Mesothelial cell of epicardium (in vitro differentiated cells): ENCODE measurements around the gene GRIN3A. TPM values are rescaled to one million over a fixed set of nuclear protein-coding genes. Genes with fewer than 3 reads are reported as not detected.

ENCODE experiments used
- DNase-seq, 2 experiments: peaks; one replicate each; pipeline ENCODE4 v3.0.0; 2021; ENCODE audit warnings: low spot score in 2 of 2; ENCODE audit not compliant: unreplicated experiment in 2 of 2
- H3K27ac Mint-ChIP-seq: 2 replicates; pipeline ENCODE4 v1.8.0; 2021; ENCODE audit warnings: mixed read lengths
- H3K27me3 Mint-ChIP-seq: 2 replicates; pipeline ENCODE4 v1.8.0; 2021; ENCODE audit warnings: low read depth, mixed read lengths
- H3K36me3 Mint-ChIP-seq: 2 replicates; pipeline ENCODE4 v1.8.0; 2021; ENCODE audit warnings: mixed read lengths
- H3K4me1 Mint-ChIP-seq: 2 replicates; pipeline ENCODE4 v1.8.0; 2021; ENCODE audit warnings: mixed read lengths
- H3K4me3 Mint-ChIP-seq: 2 replicates; pipeline ENCODE4 v1.8.0; 2021; ENCODE audit warnings: mild to moderate bottlenecking, moderate library complexity, mixed read lengths
- H3K9me3 Mint-ChIP-seq: 2 replicates; pipeline ENCODE4 v1.8.0; 2021; ENCODE audit warnings: mixed read lengths
- total RNA-seq: library from RNA; stranded (reverse); gene quantifications from 3 replicates; pipeline ENCODE4 v1.2.1, GENCODE V29; 2021
- TF ChIP-seq, protein P1 (sequence below): fragments of 200-600 bp; sonication (generic); IDR thresholded peaks from one replicate; pipeline ENCODE4 v1.5.0; 2021; ENCODE audit warnings: antibody characterized with exemption; ENCODE audit not compliant: unreplicated experiment

GRIN3A gene
- total RNA-seq, 1 donor from 2014 or later: 3.0 TPM

DNA sequence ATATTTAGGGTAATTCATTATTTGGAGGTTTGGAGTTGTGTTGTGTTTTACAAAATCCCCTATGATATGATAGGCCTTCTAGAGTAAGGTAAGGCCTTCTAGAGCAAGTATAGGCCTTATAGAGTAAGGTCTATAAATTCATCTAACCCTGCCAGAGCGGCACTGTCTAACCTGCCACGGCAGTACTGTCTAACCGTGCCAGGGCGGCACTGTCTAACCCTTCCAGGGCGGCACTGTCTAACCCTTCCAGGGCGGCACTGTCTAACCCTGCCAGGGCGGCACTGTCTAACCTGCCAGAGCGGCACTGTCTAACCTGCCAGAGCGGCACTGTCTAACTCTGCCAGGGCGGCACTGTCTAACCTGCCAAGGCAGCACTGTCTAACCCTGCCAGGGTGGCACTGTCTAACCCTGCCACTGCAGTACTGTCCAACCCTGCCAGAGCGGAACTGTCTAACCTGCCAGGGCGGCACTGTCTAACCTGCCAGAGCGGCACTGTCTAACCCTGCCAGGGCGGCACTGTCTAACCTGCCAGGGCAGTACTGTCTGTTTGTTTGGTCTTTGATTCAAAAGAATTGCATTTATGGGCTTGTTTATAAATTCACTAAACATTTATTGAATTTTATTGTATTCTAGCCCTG, 195.2 kb downstream of the GRIN3A start:
- TF ChIP-seq, protein P1, sequence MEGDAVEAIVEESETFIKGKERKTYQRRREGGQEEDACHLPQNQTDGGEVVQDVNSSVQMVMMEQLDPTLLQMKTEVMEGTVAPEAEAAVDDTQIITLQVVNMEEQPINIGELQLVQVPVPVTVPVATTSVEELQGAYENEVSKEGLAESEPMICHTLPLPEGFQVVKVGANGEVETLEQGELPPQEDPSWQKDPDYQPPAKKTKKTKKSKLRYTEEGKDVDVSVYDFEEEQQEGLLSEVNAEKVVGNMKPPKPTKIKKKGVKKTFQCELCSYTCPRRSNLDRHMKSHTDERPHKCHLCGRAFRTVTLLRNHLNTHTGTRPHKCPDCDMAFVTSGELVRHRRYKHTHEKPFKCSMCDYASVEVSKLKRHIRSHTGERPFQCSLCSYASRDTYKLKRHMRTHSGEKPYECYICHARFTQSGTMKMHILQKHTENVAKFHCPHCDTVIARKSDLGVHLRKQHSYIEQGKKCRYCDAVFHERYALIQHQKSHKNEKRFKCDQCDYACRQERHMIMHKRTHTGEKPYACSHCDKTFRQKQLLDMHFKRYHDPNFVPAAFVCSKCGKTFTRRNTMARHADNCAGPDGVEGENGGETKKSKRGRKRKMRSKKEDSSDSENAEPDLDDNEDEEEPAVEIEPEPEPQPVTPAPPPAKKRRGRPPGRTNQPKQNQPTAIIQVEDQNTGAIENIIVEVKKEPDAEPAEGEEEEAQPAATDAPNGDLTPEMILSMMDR: no peak
- Mint-ChIP-seq H3K4me1 (no peaks in the 10 kb centered on the region), H3K27ac (no peak overlapping the region), H3K36me3 (peaks cover 37% of the 10 kb centered on the region), H3K4me3 (no peak overlapping the region), H3K9me3 (no peaks in the 10 kb centered on the region), H3K27me3 (no peaks in the 10 kb centered on the region)
- no peak for DNase-seq

DNA sequence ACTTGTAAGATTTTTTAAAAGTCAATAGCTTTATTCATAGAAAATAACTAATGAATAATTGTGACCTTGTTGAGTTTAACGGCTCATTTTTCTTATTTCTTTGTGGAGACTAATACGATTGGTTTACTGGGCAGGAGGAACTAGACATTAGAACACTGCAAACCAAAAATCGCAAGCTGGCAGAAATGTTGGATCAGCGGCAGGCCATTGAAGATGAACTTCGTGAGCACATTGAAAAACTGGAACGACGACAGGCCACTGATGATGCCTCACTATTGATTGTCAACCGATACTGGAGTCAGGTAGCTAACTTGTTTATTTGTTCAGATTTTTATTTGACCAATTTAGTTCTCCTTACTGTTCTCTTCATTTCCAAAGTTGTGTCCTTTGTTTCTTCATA, 198.4 kb downstream of the GRIN3A start:
- H3K9me3 Mint-ChIP-seq: no peaks in the 10 kb centered on the region
- TF ChIP-seq, protein P1: no peak
- no peak for DNase-seq
- no peaks in the 10 kb centered on the region for H3K27me3 Mint-ChIP-seq
- H3K4me1 Mint-ChIP-seq: peaks cover 4% of the 10 kb centered on the region
- no peak overlapping the region for H3K4me3 Mint-ChIP-seq
- H3K36me3 Mint-ChIP-seq: peaks cover 16% of the 10 kb centered on the region
- H3K27ac Mint-ChIP-seq: no peak overlapping the region

DNA sequence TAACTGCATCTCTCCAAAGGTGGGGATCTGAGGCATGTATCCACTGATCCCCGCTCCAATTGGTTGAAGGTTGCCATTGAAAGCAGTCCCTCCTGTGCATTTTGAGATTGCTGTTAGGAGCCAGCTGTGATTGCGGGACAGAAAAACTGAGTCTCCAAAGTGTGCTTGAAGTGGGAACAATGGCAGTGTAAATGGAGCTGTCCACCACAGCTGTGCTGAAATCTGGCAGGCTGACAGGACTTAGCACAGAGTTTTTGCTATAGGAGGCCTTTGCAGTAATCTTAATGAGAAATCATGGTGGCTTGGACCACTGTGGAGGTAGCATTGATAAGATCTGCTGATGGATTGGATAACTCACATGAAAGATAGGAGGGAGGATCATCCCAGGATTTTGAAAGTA, 201.5 kb downstream of the GRIN3A start:
- no peaks in the 10 kb centered on the region for H3K9me3 Mint-ChIP-seq
- H3K27ac Mint-ChIP-seq: no peak overlapping the region
- no peaks in the 10 kb centered on the region for H3K27me3 Mint-ChIP-seq
- TF ChIP-seq, protein P1: no peak
- peaks cover 5% of the 10 kb centered on the region for H3K36me3 Mint-ChIP-seq
- peaks cover 13% of the 10 kb centered on the region for H3K4me1 Mint-ChIP-seq
- no peak for DNase-seq
- no peak overlapping the region for H3K4me3 Mint-ChIP-seq

DNA sequence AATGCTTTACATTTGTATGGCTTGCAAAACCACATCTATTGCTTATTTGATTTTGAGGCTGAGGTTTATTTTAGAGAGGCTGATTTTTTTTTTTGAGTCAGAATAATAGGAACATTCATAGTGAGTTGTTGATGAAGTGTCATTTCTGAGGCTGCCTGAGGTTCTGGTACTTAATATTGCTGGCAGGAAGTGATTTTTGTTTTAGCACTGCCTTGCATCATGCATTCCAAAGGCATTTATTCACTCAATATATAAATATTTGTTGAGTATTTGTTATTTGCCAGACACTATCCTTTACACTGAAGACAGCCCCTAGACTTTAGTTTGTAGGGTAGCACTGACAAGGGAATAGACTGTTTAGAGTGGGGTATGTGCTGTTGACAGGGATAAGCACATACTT, 202.1 kb downstream of the GRIN3A start:
- H3K36me3 Mint-ChIP-seq: peaks cover 5% of the 10 kb centered on the region
- TF ChIP-seq, protein P1: no peak
- peaks cover 13% of the 10 kb centered on the region for H3K4me1 Mint-ChIP-seq
- no peak overlapping the region for H3K4me3 Mint-ChIP-seq
- no peak overlapping the region for H3K27ac Mint-ChIP-seq
- no peak for DNase-seq
- no peaks in the 10 kb centered on the region for H3K9me3 Mint-ChIP-seq
- no peaks in the 10 kb centered on the region for H3K27me3 Mint-ChIP-seq

DNA sequence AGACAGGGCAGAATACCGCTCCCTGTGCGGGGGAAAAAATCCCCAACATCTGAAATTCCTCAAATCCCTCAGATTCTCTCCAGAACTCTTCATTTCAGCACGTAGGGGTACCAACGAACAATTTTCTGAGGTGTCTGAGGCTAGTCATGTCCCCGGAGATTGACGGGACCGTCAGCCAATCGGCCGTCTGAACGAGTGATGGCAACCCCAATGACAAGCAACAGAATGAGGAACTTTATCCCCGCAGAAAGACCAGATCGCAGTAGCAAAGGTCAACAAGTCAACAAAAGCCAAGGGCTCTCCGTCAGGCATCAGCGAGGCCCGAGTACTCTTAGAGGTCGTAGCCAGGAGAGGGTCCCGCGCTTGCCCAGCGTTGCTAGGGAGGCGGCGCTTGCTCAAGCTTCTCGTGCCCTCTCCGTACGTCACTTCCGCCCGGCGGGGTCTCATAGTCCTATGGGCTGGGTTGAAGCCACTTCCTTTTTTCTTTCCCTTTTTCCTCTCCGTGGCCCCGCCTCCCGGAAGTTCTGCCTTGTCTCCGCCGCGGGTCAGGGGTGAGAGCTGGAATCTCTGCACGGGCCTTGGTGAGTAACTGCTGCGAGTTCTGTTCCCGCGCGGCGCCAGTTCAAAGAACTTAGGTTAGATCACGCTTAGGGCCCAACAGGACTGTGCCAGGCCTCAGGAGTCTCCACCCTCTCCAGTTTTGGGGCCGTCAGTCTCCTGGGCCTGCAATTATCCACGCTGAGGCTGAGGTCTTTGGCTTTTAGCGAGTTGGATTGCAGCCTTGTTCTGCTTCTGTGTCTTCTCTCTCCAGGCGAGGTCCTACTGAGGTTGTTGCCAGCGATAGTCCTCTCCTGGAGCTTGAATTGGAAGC, 204.9 kb downstream of the GRIN3A start, which contains the start of gene RNF20:
TSS of gene RNF20 (plus strand) at position 520 of the 871 bp plus-strand sequence. CDS start 1,571 bp downstream, outside the sequence.
- Mint-ChIP-seq H3K4me1 (peaks cover 13% of the 10 kb centered on the region), H3K27ac (peak within 1 kb of the TSS; percentile 97), H3K9me3 (no peaks in the 10 kb centered on the region), H3K4me3 (peak within 1 kb of the TSS; percentile 90), H3K36me3 (peaks cover 2% of the 10 kb centered on the region), H3K27me3 (no peaks in the 10 kb centered on the region)
- DNase-seq: peak; percentile 97 to 98
- TF ChIP-seq, protein P1: no peak
